DMS53 treated with DMSO at 0.1 percent for 48 hours (cell line): ENCODE results near the gene C6orf15.

Source experiments
- DNase-seq: peaks from one replicate; lab custom pipeline; 2025; ENCODE audit not compliant: unreplicated experiment; lab: John Stamatoyannopoulos, UW

The C6orf15 gene

DNA sequence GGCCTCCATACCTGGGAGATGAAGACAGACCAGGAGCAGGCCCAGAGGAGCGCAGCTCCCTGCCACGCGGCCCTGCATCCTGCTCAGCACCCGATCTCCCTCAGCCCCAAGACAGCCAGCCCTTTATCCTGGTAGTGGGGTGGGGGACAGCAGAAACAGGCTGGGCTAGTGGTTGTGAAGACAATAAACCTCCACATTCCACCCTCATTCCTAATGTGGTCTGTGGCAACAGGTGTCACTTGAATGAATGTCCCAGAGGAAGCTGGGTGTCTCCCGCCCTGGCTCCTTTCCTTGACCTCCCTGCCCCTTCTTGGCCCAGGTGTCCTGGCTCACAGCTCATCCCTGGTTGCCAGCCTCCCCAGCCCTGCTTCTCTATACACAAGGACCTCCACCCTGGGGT is at the start of gene C6orf15:
C6orf15 (minus strand) TSS at position 98 of the 400 bp plus-strand sequence; CDS start at position 78, 20 bp downstream.
- DNase-seq: no peak

- no peak for DNase-seq
Observed at GRCh38 chr6:31161216-31162126, 49.1 kb upstream of the C6orf15 start.

DNA sequence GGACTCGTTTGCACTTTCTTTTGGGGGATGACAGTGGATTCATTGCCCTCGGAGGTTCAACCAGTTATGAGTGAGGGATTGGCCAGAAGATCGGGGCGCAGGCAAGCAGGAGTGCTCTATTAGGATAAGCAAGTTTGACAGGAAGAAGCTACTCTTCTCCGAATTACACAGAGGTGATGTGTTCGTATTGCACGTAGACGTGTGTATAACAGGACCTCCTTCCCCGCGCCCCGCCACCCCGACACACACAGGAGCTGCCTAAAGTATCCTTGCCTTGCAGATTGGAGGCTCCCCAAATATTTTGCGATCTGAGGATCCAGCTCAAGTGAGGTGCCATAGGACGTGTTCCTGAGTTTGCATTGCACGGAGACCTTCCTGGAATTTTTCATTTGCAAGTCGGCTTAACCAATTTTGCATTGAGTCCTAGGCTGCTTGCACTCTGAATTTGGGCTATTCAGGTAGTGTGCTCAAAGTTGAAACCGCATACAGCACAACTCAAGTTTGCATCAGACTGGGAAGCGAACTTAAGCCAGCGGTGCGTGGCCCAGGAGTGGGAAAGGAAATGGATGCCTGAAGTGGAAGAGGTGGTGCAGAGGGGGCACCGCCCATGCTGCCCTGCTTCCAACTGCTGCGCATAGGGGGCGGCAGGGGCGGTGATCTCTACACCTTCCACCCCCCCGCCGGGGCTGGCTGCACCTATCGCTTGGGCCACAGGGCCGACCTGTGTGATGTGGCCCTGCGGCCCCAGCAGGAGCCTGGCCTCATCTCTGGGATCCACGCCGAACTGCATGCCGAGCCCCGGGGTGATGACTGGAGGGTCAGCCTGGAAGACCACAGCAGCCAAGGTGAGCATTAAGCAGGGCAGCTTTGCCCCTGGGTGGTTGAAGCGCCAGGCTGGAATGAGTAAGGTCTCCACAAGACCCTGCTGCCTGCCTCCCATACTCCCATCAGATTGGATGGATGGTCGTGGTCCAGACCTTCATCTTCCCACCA is 46.8 kb upstream of the C6orf15 start:
- DNase-seq: no peak

DNA sequence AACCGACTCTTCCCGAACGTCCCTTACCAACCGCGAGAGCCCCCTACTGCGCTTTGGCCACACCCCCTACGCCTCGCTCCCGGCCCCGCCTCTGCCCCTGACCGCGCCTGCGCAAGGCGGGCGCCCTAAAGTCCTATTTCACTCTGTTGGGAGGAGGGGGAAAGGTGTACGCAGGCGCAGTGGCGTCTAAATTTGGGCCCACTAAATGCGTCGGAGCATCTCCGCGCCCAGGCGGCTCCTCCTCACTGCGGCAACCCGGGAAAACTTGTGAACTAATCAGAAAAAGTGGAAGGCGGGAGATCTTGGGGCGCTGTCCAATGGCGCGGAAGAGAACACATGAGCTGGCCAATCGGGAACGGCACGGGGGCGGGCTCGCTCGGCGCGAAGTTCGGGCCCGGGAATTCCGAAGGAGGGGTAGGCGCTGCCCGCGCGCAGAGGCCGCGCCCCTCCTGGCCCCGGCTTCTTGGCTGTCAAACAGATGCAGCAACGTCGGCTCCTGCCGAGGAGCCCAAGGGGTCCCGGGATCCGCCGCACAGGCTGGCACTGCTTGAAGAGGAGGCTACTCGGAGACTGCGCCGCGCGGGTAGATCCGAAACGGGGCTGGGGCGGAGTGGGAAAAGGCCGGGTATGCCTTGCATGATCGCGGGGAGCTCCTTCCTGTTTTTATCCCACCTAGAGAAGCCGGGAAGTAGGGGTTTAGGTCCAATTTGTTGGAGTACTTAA is 45.9 kb upstream of the C6orf15 start, which contains the start of gene TCF19:
TCF19 (plus strand) TSS at position 450 of the 723 bp plus-strand sequence. CDS start 881 bp downstream, outside the sequence.
- DNase-seq: peak; percentile 88

GRCh38 chr6:31157513-31158139 is 45.3 kb upstream of the C6orf15 start, which contains the start of gene CCHCR1:
CCHCR1 (minus strand) TSS chr6:31157802; CDS start chr6:31157600, 202 bp downstream.
- DNase-seq: no peak

GRCh38 chr6:31156641-31157040 is 44.3 kb upstream of the C6orf15 start:
- DNase-seq: no peak

DNA sequence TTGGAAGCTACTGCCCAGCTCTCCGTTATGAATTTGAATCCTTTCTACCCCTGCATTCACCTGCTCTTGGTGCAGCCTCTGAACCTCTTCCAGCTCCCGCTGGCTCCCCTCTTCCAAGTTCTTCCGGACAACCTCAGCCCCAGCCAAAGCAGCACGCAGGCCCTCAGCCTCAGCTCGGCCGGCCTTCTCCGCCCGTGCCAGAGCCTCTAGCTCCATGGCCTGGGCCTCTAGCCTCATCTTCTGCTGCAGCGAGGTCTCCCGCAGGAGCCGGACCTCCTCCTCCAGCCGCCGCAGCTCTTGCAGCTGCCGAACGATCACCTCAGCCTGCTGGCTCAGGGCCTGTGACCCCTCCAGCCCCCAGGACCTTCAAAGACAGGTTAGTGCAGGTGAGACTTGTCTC is 42.1 kb upstream of the C6orf15 start:
- no peak for DNase-seq

DNA sequence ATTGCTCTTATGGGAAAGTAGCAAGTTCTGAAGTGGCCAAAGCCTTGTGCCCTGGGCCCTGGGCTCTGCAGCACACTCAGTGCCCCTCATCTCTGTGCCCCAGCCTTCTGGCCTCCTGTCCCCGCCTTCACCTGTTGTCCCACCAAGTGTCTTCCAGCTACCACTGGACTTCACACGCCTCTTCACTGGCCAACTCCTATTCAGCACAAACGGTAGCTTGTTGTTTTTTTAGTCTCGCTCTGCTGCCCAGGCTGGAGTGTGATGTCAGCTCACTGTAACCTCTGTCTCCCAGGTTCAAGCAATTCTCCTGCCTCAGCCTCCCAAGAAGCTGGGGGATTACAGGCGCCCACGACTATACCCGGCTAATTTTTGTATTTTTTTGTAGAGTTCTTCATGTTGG is 40.4 kb upstream of the C6orf15 start:
- DNase-seq: peak; percentile 29

- no peak for DNase-seq
Observed at GRCh38 chr6:31149827-31150447, 37.6 kb upstream of the C6orf15 start.

GRCh38 chr6:31145386-31145785 is 33.0 kb upstream of the C6orf15 start:
- no peak for DNase-seq

GRCh38 chr6:31144970-31145340 is 32.6 kb upstream of the C6orf15 start:
- DNase-seq: no peak

GRCh38 chr6:31144296-31144969 is 32.1 kb upstream of the C6orf15 start:
- DNase-seq: no peak

GRCh38 chr6:31143148-31143547 is 30.8 kb upstream of the C6orf15 start:
- DNase-seq: no peak

DNA sequence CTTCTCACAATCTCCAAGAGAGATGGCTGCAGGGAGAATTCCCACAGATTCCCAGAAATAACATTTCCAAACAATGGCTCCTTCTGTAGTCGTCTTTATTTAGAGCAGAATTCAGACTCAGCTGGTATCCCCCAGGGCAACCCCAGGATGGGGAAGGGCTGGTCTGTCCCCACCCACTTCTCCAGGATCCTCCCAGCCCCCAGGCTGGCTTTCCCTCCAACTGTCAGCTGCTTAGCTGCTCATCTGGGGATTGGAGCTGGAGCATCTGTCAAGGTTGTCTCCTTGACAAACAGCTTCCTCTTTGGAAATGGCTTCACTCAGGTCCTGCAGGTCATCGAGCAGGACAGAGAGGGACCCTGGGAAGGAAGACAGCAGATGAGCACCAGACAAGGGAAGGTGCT is 30.0 kb upstream of the C6orf15 start:
- no peak for DNase-seq

DNA sequence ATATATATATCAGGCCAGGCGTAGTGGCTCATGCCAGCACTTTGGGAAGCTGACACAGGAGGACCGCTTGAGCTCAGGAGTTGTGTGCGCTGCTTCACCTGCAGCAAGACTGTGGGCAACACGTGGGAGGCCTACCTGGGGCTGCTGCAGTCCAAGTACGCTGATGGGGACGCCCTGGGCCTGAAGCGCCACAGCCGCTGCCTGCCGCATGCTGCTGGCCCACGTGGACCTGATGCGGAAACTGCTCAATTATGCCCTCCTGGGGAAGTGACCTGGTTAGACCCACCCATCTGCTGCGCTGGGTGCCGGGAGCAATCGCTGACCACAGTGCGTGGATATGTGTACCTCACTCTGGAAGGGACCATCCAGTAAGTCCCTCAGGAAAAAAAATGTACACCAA is 28.3 kb upstream of the C6orf15 start:
- no peak for DNase-seq

DNA sequence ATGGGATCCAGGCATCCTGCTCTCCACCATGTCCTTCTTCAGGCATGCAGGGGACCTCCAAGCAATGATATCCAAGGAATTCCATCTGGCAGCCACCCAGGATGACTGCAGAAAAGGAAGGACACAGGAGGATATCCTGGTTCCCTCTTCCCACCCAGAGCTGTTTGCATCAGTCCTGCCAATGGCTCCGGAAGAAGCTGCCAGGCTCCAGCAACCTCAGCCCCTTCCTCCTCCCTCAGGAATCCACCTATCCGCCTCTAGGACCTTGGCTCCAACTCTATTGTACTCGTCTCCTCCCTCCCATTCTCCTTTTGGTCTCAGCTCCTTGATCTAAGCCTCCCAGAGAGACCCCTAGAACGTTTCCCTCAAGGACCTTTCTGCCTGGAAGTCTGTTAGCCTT is 27.2 kb upstream of the C6orf15 start:
- DNase-seq: no peak

DNA sequence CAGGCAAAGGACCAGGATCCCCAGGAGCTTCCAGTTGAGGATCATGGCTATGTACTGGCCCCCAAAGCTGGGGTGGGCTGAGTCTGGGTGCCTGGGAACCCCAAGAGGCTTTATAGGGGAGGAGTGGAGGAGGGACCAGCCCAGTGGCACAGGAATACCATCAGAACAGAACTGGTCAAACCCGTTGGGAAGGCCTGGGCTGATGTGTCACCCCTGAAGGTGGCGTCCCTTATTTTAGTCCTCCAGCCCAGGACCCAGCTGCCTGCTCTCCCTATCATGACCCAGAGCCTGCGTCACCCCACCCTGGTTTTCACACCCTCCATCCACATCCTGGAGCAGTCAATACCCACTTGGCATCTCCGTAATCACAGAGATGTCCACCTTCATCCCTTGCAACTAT is 26.6 kb upstream of the C6orf15 start, which contains the start of gene PSORS1C2:
PSORS1C2 (minus strand) TSS at position 85 of the 400 bp plus-strand sequence; CDS start at position 45, 40 bp downstream.
- DNase-seq: no peak

DNA sequence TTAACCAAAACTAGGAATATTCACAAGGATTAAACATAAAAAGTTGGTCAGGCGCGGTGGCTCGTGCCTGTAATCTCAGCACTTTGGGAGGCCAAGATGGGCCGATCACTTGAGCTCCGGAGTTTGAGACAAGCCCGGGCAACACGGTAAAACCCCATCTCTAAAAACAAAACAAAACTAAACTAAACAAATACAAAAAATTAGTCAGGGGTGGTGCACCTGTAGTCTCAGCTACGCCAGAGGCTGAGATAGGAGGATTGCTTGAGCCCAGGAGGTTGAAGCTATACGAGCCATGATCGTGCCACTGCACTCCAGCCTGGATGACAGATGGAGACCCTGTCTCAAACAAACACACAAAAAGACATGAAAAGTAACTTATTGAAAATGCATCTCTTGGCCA is 23.3 kb upstream of the C6orf15 start:
- DNase-seq: no peak

GRCh38 chr6:31132806-31133205 is 20.4 kb upstream of the C6orf15 start:
- no peak for DNase-seq
